HG02642 (cell line): ENCODE measurements around the gene TRIM56.
"Not testable (repeated sequence)": the region's sequence is repeated elsewhere in the genome, so short reads cannot be mapped to it uniquely, and the experiment has no call there.

Experiments used
- ATAC-seq: cut with Tn5 transposase; IDR thresholded peaks from one replicate; pipeline ENCODE4 v1.9.1; 2021; ENCODE audit warnings: mild to moderate bottlenecking; ENCODE audit not compliant: unreplicated experiment, poor library complexity

TRIM56 gene

DNA sequence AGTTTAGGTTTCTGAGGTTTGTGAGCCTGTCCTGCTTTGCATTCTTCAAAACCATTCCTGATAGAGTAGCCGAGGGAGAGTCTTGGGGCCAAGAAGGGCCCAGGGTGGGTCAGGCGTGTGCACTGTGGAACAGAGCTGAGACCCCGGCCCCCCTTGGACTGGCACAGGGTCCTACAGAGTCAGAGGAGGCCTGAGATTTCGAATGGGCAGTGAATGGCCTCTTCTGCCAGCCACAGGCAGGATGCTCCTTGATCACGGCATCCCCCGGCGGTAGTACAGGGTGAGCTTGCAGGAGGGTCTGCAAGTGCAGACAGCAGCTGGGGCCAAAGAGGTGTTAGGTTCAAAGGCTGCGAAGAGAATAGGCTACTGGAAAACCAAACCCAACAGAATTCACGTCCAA, 4.6 kb downstream of the TRIM56 start:
- no peak for ATAC-seq

DNA sequence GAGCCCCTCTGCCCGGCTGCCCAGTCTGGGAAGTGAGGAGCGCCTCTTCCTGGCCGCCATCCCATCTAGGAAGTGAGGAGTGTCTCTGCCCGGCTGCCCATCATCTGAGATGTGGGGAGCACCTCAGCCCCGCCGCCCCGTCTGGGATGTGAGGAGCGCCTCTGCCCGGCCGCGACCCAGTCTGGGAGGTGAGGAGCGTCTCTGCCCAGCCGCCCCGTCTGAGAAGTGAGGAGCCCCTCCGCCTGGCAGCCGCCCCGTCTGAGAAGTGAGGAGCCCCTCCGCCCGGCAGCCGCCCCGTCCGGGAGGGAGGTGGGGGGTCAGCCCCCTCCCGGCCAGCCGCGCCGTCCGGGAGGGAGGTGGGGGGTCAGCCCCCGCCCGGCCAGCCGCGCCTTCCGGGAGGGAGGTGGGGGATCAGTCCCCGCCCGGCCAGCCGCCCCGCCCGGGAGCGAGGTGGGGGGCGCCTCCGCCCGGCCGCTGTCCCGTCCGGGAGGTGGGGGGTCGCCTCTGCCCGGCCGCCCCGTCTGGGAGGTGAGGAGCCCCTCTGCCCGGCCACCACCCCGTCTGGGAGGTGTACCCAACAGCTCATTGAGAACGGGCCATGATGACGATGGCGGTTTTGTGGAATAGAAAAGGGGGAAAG, 7.1 kb downstream of the TRIM56 start:
- ATAC-seq, result not testable (repeated sequence)

DNA sequence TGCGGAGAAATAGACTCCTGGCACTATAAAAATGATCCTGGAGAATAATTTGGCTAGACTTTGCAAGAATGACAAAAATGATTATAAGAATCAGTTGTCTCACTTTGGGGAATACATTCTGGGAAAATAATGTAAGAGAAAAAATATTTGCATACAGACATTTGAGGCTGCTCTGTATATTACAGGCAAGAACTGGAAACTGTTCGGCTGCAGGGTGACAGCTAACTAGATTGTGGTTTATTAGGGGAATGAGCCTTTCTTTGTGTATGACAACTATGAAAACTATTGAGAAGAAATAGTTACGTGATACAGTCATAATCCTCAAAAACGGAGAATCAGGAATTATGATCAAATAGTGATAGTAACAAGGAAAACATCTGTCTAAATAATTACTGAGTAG, 8.6 kb downstream of the TRIM56 start:
- no peak for ATAC-seq

DNA sequence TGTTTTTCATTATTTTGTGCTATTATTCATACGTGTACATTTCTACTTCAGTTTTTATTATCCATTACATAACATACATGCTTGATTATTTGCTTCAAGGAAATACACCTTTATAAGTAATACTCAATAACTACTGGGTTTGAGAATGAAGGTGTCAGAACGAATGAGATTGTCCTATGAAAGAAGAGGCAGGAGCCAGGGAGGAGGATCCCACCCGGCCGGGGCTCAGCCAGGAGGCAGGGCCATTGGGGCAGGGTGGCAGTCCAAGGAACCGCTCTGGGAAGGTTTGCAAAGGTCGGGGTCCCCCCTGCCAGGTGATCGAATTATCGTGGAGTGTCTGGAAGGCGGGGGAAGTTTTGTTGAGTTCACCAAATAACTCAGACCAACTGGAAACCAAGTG, 9.1 kb downstream of the TRIM56 start:
- ATAC-seq, result no peak

DNA sequence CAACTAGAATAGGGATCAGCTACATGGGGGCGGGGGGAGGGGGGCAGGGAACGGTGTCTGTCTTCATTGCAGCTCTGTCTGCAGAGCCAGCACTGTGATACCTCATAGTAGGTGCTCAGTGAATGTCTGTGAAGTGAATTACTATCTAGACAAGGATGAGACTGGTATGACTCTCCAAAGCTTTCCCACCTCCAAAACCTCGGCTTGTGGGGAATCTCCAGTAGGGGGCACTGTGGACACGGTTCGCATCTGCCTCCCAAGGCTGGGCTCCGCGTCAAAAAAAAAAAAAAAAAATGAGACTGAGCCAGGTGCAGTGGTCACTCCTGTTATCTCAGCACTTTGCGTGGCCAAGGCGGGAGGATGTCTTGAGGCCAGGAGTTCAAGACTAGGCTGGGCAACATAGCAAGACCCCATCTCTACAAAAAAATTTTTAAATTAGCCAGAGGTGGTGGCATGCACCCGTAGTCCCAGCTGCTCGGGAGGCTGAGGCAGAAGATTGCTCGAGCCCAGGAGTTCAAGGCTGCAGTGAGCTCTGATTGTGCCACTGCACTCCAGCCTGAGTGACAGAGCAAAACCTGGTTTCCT, 9.6 kb downstream of the TRIM56 start:
- ATAC-seq, result no peak

DNA sequence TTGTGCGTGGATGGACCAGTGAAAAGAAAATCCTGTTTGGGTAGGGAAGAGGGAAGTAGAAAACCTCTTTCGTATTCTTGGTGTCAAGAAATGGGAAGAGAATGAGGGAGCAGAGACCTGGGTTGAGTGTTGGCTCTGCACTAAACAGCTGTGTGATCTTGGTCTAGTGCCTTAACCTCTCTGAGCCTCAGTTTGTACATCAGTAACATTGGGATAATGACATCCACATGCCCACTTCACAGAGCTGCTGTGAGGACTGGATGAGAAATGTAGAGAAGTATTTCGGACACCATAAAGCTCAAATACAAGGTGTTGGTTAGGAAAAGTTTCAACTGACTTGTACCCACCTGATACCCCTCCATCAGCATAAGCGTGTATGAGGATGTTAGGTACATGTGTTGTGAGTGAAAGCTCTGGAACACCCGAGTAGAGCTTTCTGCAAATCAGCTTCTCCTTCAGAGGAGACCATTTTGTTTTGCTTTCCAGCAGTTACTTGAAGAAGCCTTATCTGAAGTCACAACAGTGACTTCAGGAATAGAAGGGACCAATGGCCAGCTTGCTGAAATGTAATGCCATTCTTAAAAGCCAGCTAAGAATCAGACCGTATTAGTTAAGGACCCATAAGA, 11.2 kb downstream of the TRIM56 start:
- no peak for ATAC-seq

DNA sequence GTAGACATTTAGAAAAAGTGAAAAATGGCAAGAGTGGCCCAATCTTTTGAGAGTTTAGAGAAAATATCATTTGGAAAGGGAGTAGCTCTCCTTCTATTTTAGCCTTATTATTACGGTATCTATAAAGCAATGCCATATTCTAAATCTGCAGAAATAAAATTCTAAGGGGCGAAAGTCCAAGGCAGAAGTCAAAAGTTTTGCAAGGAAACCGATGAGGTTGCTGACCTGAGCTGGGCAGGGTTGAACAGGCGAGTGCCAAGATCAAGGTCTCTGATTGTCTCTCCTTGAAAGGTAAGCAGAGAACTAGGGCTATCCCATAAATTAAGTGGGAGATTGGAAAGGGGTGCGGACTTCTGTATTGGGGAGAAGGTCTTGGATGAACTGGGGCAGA, 11.7 kb downstream of the TRIM56 start:
- no peak for ATAC-seq

DNA sequence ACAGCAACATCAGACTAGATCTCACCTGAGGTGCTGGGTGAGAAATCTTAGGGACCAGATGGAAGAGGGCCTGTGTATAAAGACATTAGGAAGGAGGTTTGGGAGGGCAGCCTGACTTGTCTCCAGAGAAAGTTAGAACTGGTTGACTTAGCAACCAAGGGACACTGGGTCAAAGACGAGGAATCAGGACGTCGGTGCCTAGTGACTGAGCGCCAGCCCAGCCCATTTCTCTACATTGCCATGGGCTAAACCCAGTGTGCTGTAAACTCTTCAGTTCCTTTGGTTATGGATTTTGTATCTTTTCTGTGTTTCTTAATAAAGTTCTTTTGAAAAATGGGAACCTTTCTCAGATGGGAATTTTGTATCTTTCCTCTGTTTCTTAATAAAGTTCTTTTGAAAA, 12.3 kb downstream of the TRIM56 start:
- no peak for ATAC-seq

DNA sequence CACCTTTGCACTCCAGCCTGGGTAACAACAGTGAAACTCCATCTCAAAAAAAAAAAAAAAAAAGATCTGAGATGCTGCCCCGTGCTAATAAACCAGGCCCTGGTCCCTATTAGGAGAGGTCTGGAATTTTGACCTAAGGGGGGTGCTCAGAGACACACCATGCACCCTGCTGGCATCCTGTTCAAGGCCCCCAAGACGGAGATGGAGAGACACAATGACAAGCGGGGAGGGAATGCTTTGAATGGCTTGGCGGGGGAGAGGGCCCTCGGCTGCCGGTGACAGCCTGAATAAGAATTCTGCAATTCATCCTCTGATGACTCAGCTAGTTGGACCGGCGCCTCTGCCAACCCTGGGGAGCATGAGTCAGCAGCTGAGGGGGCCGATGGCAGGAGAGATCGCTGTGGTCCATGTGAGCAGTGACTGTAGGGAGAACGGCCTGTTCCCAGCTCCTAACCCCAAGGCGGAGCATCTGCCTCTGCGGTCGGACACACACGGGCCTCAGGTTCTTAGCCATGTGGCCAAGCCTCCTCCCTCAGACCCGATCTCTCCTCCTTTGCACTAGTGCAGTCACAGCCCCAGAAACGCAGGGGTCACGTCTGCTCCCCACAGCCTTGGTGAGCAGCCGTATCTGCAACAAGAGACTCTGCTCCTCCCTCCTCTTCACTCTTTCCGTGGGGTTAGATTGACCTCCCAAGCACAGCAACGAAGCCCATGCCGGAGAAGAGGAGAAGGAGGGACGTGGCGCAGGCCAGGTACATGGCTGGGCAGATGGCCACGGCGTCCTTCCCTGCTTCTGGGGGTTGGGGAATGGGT, 14.9 kb downstream of the TRIM56 start:
- ATAC-seq, result no peak

DNA sequence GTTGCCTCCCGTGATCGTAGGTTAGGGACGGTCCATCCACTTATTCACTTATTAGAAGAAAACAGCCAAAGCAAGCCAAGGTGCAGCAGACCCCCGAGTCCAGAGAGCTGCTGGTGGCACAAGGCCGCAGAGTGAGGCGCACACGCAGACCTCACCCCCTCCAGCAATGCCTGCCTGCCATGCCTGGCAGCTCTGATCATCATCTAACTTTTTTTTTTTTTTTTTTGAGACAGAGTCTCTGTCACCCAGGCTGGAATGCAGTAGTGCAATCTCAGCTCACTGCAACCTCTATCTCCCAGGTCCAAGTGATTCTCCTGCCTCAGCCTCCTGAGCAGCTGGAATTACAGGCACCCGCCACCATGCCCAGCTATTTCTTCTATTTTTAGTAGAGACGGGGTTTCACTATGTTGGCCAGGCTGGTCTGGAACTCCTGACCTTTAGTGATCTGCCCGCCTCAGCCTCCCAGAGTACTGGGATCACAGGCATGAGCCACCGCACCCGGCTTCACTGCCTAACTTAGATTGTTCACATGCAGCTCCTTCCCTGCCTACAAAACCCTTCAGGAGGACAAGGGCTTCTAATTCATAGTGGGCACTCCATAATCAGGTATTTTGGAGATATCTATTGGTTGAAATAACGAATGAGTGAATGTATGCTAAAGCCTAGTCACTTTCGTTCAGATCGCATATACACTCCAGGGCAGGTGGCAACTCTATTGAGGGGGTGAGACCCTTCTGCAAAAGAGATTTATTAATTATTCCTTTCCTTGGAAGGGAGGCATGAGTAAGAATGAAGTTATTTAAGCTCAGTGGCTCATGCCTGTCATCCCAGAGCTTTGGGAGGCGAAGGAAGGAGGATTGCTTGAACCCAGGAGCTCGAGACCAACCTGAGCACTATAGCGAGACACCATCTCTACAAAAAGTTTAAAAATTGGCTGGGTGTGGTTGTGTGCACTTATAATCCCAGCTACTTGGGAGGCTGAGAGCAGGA, 15.9 kb downstream of the TRIM56 start:
- ATAC-seq, result no peak

DNA sequence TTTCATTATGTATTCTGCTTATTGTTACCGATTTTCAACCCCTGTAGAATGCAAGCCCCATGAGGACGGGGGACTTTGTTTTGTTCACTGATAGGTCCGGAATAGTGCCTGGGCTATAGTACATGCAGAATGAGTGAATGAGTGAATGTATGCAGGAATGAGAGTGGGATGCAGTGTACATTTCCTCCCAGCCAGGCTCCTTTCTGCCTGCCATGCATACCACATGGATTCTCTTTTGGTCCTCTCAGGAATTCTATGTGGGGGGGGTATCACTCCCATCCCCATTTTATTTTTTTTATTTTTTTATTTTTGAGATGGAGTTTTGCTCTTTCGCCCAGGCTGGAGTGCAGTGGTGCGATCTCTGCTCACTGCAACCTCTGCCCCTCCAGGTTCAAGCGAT, 16.7 kb downstream of the TRIM56 start:
- ATAC-seq, result no peak

DNA sequence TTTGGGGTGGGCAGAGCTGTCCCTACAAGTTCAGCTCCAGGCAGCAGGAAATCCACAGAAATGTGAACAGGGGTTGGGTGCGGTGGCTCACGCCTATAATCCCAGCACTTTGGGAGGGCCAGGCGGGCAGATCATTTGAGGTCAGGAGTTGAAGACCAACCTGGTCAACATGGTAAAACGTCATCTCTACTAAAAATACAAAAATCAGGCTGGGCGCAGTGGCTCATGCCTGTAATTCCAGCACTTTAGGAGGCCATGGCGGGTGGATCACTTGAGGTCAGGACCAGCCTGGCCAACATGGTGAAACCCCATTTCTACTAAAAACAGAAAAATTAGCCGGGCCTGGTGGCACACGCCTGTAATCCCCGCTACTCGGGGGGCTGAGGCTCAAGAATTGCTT, 18.4 kb downstream of the TRIM56 start:
- ATAC-seq, result not testable (repeated sequence)

DNA sequence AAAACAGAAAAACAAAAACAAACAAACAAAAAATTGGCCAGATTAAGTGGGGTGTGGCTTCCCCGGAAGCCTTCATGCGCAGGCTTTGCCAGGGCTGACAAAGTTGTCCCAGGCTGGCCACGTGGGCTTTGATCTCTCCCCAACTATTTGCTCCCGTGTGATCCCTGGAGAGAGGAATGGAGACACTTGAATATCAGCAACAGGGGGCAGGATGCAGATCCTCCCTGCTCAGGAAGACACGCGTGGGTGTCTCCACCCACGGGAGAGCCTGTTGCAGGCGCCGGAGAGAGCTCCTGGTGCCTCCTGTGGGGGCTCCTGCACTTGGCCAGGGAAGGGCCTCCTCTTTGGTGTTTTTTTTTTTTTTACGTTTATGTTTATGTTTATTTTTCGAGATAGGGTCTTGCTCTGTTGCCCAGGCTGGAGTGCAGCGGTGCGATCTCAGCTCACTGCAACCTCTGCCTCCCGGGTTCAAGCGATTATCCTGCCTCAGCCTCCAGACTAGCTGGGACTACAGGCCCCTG, 19.0 kb downstream of the TRIM56 start:
- no peak for ATAC-seq

DNA sequence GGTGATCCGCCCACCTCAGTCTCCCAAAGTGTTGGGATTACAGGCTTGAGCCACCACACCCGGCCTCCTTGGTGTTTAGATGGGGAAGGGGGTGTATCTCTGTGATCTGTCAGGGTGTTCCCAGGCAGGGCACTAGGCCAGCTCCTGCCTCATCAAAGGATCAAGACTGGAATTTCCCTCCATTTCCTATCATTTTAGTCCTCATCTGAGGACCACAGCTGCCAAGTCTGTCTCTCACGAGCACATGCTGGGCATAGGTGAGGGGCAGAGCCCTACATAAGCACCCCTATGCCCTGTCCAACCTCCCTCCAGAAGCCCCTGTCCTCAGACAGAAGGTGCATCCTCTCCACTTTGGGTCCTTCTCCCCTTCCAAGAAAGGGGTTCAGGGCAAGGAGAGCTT, 19.5 kb downstream of the TRIM56 start:
- no peak for ATAC-seq

DNA sequence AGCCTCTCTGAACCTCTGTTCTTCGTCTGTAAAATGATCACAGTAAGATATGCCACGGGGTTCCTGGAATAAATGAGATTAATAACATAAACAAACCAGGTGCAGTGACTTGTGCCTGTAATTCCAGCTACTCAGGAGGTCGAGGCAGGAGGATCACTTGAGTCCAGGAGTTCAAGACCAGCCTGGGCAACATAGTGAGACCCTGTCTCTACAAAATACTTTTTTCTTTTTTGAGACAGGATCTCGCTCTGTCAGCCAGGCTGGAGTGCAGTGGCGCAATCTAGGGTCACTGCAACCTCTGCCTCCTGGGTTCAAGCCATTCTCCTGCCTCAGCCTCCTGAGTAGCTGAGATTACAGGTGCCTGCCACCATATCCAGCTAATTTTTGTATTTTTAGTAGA, 20.0 kb downstream of the TRIM56 start:
- not testable (repeated sequence) for ATAC-seq

DNA sequence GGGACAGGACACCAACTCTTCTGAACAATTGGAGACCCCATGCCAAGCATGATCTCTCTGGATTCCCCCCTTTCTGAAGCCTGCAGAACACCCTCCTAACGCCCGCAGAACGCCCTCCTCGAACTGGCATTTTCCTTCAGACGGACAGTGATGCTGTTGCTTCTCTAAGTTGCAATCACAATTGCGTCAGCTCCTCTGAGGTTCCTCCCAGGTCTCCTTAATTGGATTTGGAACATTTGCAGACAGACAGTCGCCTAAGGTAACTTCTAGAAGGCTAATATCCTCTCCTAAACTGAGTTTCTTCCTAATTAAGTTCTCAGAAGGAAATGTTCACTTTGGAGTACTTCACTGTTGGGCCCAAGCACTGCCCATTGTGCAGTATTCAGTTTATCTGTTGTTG, 21.1 kb downstream of the TRIM56 start:
- no peak for ATAC-seq

DNA sequence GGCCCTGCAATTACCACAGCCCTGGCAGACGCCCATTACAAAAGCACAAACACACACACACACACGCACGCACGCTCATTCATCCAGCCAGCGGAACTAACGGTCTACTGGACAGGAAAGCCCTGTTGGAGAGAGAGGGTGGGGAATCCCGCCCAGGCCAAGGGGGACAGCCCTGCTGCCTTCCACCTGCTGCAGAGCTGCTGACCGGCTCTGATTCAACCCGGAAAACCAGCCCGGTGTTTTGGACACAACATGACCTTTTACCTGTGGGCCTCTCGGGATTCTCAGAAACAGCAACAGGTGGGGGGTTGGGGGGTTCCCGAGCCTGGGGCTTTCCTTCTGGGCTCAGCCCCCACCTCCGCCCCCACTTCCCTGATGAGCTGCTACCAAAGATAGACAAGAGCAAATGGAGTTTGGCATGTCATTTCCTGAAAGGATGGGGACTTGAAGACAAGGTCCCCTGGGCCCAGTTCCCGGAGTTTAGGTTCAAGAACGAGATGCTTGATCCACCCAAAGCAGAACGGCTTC, 23.1 kb downstream of the TRIM56 start:
- no peak for ATAC-seq

DNA sequence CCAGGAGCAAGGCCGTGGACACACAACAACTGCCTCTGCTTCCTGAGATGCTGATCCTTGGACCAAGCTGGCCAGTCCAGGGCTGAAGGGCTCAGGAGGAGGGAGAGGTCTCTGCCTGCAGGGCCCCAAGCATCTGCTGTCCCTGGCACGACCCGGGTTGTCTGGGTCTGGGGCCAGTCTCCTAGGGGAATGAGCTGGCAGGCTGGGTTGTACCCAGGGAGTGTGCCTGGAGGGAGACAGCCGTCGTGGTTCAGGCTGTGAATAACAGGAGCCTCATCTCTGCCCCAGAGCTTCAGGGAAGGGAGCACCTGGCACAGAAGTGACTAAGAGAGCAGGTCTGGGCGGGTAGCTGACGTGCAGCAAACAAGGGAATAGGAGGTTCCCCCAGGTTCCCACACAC, 23.7 kb downstream of the TRIM56 start:
- no peak for ATAC-seq

DNA sequence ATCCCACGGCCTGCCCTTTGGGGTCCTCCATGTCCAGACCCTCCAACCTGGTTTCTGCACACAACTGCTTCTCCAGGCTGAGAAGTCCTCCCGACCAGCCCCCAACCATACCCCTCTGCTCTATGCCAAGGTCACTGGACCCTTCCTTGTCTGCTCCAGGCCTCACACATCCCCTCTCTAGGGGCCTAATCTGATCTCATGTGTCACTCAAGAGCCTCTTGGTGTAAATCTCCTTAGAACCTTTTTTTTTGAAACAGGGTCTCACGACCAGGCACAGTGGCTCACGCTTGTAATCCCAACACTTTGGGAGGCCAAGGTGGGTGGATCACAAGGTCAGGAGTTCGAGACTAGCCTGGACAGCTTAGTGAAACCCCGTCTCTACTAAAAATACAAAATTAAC, 24.1 kb downstream of the TRIM56 start:
- no peak for ATAC-seq

DNA sequence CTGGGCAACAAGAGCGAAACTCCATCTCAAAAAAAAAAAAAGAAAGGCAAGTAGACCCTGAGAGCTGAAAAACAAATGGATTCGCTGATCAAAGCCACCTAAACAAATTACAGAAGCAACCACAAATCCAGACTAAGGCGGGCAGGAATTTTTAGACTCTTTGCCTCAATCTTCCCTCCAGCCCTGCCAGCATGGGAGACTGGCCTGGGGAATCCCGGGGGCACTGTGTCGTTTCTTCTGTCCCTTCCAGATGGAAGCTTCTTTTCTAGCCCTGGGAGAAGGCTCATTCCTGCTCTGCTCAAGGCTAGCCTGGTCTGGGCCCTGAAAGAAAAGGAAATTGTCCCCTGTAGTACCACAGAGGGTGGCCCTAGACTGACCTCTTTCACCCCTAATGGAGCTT, 26.0 kb downstream of the TRIM56 start:
- no peak for ATAC-seq
